GM18505 (cell line): Measurements from ENCODE around the gene PCDHB14.
"Not testable (repeated sequence)": the region's sequence is repeated elsewhere in the genome, so short reads cannot be mapped to it uniquely, and the experiment has no call there.

Experiments used
- ATAC-seq: cut with Tn5 transposase; IDR thresholded peaks from one replicate; pipeline ENCODE4 v1.9.1; 2021; ENCODE audit not compliant: unreplicated experiment
- POLR2A ChIP-seq: IDR thresholded peaks from 4 replicates; pipeline ENCODE4 v1.6.1; 2011; ENCODE audit warnings: borderline replicate concordance; ENCODE audit not compliant: insufficient read depth, insufficient read length; ENCODE audit errors: extremely low read depth

The PCDHB14 gene

DNA sequence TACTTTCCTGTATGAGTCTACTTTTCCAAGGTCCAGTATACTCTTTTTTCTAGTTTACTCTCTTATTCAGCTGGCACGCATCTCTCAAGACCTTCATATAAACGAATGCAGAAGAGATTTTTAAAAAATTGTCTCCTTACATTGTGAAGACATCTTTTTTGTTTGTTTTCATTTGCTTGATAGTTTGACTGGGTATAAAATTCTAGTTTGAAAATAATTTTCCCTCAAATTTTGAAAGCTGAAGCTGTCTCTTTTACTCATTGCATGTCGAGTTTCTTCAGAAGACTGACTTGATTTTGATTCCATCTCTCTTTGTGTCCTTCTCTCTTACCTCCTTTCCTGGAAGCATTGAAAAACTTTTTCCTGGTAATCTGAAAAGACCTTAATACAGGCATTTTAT lies 26.8 kb upstream of the PCDHB14 start:
- no peak for ATAC-seq
- TF ChIP-seq POLR2A, result no peak

DNA sequence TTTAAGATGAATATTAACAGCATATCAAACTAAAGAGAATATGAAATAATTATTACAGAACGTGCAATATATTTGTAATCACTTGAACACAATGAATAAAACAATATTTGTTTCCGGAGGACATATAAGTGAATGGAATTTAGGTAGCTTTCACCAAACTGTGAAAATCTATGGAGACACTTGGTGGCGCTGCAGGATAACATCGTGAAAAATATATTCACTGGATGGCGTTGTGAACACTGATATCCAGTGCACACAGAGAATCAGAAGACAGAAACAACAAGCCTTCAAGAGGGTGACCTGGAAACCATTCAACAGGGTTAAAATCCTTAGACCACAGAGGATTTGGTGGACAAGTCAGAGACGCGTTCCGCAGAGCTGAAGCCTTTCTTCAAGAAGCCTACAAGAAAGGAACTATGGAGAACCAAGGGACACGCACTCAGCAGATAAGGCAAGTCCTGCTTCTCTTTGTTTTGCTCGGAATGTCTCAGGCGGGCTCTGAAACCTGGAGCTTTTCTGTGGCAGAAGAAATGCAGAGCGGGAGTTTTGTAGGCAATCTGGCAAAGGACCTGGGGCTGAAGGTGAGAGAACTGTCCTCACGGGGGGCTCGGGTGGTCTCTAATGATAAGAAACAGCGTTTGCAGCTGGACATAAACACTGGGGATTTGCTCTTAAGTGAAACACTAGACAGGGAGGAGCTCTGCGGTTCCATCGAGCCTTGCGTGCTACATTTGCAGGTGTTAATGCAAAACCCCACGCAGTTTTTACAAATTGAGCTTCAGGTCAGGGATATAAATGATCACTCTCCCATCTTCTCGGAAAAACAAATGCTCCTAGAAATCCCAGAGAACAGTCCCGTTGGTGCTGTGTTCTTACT lies 23.5 kb upstream of the PCDHB14 start, which contains the start of gene PCDHB11:
Gene PCDHB11 (plus strand): TSS at position 269 of the 877 bp plus-strand sequence. CDS start 148 bp downstream, at position 417.
- no peak for TF ChIP-seq POLR2A
- ATAC-seq, result no peak

DNA sequence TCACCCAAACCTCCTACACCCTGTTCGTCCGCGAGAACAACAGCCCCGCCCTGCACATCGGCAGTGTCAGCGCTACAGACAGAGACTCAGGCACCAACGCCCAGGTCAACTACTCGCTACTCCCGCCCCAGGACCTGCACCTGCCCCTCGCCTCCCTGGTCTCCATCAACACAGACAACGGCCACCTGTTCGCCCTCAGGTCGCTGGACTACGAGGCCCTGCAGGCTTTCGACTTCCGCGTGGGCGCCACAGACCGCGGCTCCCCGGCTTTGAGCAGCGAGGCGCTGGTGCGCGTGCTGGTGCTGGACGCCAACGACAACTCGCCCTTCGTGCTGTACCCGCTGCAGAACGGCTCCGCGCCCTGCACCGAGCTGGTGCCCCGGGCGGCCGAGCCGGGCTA lies 22.0 kb upstream of the PCDHB14 start:
- not testable (repeated sequence) for ATAC-seq

DNA sequence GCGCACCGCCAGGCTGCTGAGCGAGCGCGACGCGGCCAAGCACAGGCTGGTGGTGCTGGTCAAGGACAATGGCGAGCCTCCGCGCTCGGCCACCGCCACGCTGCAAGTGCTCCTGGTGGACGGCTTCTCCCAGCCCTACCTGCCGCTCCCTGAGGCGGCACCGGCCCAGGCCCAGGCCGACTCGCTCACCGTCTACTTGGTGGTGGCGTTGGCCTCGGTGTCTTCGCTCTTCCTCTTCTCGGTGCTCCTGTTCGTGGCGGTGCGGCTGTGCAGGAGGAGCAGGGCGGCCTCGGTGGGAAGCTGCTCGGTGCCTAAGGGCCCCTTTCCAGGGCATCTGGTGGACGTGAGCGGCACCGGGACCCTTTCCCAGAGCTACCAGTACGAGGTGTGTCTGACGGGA lies 21.5 kb upstream of the PCDHB14 start:
- not testable (repeated sequence) for ATAC-seq

DNA sequence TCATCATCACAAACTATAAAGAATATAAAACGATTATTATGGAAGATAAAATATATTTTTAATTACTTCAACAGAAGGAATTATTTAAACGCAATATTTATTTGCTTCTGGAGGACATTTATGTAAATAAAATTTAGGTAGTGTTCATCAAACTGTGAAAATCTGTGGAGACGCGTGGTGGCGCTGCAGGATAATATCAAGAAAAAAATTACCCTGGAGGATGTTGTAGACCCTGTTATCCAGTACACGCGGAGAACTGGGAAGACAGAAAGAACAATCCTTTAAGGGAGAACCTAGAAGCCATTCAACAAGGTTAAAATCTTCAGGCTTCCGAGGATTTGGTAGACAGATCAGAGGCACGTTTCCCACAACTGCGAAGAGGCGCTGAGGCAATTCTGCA lies 14.7 kb upstream of the PCDHB14 start, which contains the start of gene PCDHB12:
Gene PCDHB12 (plus strand): TSS at position 242 of the 400 bp plus-strand sequence. CDS start 189 bp downstream, outside the sequence.
- ATAC-seq, result no peak
- TF ChIP-seq POLR2A, result no peak

DNA sequence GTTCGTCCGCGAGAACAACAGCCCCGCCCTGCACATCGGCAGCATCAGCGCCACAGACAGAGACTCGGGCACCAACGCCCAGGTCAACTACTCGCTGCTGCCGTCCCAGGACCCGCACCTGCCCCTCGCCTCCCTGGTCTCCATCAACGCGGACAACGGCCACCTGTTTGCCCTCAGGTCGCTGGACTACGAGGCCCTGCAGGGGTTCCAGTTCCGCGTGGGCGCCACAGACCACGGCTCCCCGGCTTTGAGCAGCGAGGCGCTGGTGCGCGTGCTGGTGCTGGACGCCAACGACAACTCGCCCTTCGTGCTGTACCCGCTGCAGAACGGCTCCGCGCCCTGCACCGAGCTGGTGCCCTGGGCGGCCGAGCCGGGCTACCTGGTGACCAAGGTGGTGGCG lies 12.9 kb upstream of the PCDHB14 start:
- not testable (repeated sequence) for ATAC-seq

DNA sequence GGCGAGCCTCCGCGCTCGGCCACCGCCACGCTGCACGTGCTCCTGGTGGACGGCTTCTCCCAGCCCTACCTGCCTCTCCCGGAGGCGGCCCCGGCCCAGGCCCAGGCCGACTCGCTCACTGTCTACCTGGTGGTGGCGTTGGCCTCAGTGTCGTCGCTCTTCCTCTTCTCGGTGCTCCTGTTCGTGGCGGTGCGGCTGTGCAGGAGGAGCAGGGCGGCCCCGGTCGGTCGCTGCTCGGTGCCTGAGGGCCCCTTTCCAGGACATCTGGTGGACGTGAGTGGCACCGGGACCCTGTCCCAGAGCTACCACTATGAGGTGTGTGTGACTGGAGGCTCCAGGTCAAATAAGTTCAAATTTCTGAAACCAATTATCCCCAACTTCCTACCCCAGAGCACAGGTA lies 12.3 kb upstream of the PCDHB14 start:
- ATAC-seq, result not testable (repeated sequence)

DNA sequence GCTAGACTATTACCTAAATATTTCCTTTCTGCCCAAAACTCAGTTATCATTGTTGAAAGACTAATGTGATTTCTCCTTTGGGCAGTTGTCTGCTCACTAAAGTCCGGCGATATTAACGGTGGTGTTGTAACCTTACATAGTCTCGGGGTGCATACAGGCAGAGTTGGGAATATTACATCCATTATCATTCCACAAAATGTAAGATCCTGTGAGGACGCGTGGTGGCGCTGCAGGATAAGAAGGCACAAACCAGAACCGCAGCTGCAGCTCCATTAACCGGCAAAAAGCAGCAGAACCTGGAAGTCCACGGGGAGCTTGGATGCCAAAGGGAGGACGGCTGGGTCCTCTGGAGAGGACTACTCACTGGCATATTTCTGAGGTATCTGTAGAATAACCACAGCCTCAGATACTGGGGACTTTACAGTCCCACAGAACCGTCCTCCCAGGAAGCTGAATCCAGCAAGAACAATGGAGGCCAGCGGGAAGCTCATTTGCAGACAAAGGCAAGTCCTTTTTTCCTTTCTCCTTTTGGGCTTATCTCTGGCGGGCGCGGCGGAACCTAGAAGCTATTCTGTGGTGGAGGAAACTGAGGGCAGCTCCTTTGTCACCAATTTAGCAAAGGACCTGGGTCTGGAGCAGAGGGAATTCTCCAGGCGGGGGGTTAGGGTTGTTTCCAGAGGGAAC lies 9.3 kb upstream of the PCDHB14 start, which contains the start of gene PCDHB13:
Gene PCDHB13 (plus strand): TSS at position 264 of the 684 bp plus-strand sequence. CDS start 205 bp downstream, at position 469.
- not testable (repeated sequence) for ATAC-seq

DNA sequence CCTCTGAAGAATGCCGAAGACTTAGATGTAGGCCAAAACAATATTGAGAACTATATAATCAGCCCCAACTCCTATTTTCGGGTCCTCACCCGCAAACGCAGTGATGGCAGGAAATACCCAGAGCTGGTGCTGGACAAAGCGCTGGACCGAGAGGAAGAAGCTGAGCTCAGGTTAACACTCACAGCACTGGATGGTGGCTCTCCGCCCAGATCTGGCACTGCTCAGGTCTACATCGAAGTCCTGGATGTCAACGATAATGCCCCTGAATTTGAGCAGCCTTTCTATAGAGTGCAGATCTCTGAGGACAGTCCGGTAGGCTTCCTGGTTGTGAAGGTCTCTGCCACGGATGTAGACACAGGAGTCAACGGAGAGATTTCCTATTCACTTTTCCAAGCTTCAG lies 8.6 kb upstream of the PCDHB14 start:
- ATAC-seq, result not testable (repeated sequence)

DNA sequence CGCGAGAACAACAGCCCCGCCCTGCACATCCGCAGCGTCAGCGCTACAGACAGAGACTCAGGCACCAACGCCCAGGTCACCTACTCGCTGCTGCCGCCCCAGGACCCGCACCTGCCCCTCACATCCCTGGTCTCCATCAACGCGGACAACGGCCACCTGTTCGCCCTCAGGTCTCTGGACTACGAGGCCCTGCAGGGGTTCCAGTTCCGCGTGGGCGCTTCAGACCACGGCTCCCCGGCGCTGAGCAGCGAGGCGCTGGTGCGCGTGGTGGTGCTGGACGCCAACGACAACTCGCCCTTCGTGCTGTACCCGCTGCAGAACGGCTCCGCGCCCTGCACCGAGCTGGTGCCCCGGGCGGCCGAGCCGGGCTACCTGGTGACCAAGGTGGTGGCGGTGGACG lies 7.6 kb upstream of the PCDHB14 start:
- not testable (repeated sequence) for ATAC-seq

DNA sequence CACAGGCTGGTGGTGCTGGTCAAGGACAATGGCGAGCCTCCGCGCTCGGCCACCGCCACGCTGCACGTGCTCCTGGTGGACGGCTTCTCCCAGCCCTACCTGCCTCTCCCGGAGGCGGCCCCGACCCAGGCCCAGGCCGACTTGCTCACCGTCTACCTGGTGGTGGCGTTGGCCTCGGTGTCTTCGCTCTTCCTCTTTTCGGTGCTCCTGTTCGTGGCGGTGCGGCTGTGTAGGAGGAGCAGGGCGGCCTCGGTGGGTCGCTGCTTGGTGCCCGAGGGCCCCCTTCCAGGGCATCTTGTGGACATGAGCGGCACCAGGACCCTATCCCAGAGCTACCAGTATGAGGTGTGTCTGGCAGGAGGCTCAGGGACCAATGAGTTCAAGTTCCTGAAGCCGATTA lies 7.1 kb upstream of the PCDHB14 start:
- not testable (repeated sequence) for ATAC-seq

DNA sequence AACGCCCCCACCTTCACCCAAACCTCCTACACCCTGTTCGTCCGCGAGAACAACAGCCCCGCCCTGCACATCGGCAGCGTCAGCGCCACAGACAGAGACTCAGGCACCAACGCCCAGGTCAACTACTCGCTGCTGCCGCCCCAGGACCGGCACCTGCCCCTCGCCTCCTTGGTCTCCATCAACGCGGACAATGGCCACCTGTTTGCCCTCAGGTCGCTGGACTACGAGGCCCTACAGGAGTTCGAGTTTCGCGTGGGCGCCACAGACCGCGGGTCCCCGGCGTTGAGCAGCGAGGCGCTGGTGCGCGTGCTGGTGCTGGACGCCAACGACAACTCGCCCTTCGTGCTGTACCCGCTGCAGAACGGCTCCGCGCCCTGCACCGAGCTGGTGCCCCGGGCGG lies 1.7 kb downstream of the PCDHB14 start:
- not testable (repeated sequence) for ATAC-seq

DNA sequence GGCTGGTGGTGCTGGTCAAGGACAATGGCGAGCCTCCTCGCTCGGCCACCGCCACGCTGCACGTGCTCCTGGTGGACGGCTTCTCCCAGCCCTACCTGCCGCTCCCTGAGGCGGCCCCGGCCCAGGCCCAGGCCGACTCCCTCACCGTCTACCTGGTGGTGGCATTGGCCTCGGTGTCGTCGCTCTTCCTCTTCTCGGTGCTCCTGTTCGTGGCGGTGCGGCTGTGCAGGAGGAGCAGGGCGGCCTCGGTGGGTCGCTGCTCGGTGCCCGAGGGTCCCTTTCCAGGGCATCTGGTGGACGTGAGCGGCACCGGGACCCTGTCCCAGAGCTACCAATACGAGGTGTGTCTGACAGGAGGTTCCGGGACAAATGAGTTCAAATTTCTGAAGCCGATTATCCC lies 2.3 kb downstream of the PCDHB14 start:
- ATAC-seq, result not testable (repeated sequence)

DNA sequence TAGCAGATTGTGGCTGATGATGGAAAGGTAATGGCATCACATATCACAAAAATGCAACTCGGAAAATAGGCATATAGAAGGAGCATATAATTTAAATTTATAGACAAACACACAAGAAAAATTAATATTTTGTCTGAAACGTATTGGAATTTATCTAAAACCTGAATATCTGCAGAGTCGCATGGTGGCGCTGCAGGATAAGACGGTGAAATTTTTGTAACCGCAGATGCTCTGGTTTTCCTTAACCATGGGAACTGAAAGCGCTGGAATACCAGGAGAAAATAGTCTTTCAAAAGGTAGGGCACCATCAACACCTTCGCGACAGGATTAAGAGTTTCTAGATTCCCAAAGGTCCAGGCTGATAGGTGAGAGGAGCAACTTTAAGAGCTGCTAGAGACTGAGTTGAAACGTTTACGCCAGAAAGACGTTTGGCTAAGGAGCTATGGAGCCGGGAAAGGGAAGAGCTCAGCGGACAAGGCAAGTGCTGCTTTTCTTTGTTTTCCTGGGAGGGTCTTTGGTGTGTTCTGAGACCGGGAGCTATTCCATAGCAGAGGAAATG lies 11.0 kb downstream of the PCDHB14 start:
- ATAC-seq, result no peak
- no peak for TF ChIP-seq POLR2A

DNA sequence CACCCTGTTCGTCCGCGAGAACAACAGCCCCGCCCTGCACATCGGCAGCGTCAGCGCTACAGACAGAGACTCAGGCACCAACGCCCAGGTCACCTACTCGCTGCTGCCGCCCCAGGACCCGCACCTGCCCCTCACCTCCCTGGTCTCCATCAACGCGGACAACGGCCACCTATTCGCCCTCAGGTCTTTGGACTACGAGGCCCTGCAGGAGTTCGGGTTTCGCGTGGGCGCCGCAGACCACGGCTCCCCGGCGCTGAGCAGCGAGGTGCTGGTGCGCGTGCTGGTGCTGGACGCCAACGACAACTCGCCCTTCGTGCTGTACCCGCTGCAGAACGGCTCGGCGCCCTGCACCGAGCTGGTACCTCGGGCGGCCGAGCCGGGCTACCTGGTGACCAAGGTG lies 12.8 kb downstream of the PCDHB14 start:
- not testable (repeated sequence) for ATAC-seq
